A673 (cell line): ENCODE results near the gene STOX1.

ENCODE experiments used
- CTCF ChIP-seq: fragments of 300-800, 200-600 bp; sonication (generic); conservative IDR thresholded peaks from 2 replicates; pipeline ENCODE4 v1.5.1; 2017; ENCODE audit warnings: low read depth, mild to moderate bottlenecking, antibody characterized with exemption, low read length, moderate library complexity, mixed read lengths
- EZH2 ChIP-seq: fragments of 200-600 bp; sonication (generic); IDR thresholded peaks from 2 replicates; pipeline ENCODE4 v1.6.1; 2017; ENCODE audit warnings: borderline replicate concordance, low read depth, mild to moderate bottlenecking, mixed read lengths, antibody characterized with exemption, low read length; ENCODE audit not compliant: poor library complexity, severe bottlenecking

DNA sequence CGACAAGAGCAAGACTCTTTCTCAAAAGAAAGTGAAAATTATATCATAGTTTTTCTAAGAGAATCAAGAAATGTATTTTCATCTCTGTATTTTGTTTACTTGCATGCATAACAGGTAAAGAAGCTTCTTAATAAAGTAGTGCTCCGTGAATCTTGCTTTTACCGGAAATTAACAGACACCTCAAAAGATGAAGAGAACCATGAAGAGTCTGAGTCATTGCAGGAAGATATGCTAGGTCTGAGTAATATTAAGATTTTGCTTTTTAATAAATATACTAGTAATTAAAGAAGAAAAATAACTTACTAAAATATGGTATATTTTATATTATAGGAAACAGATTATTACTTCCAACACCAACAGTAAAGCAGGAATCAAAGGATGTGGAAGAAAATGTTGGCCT lies 39.5 kb upstream of the STOX1 start:
- no peak for TF ChIP-seq CTCF
- TF ChIP-seq EZH2 = no peak
